Stimulated activated naive CD4-positive, alpha-beta T cell (primary cell): ENCODE data around the gene STAM.
"Not testable (repeated sequence)": the region's sequence is repeated elsewhere in the genome, so short reads cannot be mapped to it uniquely, and the experiment has no call there.

ENCODE experiments used
- DNase-seq, 6 experiments: peaks; one replicate each; lab custom pipeline; 2025; lab: John Stamatoyannopoulos, UW

STAM gene

GRCh38 chr10:17675638-17676037 is 31.7 kb downstream of the STAM start:
- no peak for DNase-seq

- no peak for DNase-seq
These were observed 33.0 kb downstream of the STAM start for GRCh38 chr10:17676919-17677318.

GRCh38 chr10:17682236-17682946 is 38.4 kb downstream of the STAM start:
- no peak for DNase-seq

- DNase-seq, result no peak
These were observed 39.6 kb downstream of the STAM start for GRCh38 chr10:17683541-17683940.

GRCh38 chr10:17684537-17684936 is 40.6 kb downstream of the STAM start:
- DNase-seq, result no peak

- DNase-seq, result no peak
These were observed 41.4 kb downstream of the STAM start for GRCh38 chr10:17685233-17685840.

GRCh38 chr10:17687117-17687831 is 43.3 kb downstream of the STAM start:
- no peak for DNase-seq

GRCh38 chr10:17689137-17689536 is 45.2 kb downstream of the STAM start:
- no peak for DNase-seq

GRCh38 chr10:17693009-17693408 is 49.1 kb downstream of the STAM start:
- DNase-seq, result no peak

GRCh38 chr10:17698696-17699095 is 54.7 kb downstream of the STAM start:
- no peak for DNase-seq

GRCh38 chr10:17701301-17701700 is 57.4 kb downstream of the STAM start:
- DNase-seq, result no peak

GRCh38 chr10:17703706-17704105 is 59.8 kb downstream of the STAM start:
- no peak for DNase-seq

- DNase-seq, result no peak
These were observed 64.9 kb downstream of the STAM start for GRCh38 chr10:17708821-17709220.

- DNase-seq, result no peak
These were observed 65.5 kb downstream of the STAM start for GRCh38 chr10:17709492-17709891.

- no peak for DNase-seq
These were observed 66.2 kb downstream of the STAM start for GRCh38 chr10:17710181-17710580.

- no peak for DNase-seq
These were observed 68.1 kb downstream of the STAM start for GRCh38 chr10:17712053-17712452.

GRCh38 chr10:17712717-17713471 is 68.9 kb downstream of the STAM start:
- DNase-seq, result no peak

GRCh38 chr10:17713758-17714157 is 69.8 kb downstream of the STAM start:
- DNase-seq, result no peak

GRCh38 chr10:17716161-17716560 is 72.2 kb downstream of the STAM start:
- DNase-seq, result no peak

GRCh38 chr10:17722317-17723014 is 78.5 kb downstream of the STAM start:
- not testable (repeated sequence) for DNase-seq

GRCh38 chr10:17725703-17726102 is 81.8 kb downstream of the STAM start:
- DNase-seq, result no peak

GRCh38 chr10:17729630-17730029 is 85.7 kb downstream of the STAM start:
- no peak for DNase-seq
